DOHH2 (cell line): ENCODE data around the gene GLDC.
"Not testable (repeated sequence)": the region's sequence is repeated elsewhere in the genome, so short reads cannot be mapped to it uniquely, and the experiment has no call there.

Experiments used
- H3F3A ChIP-seq: fragments of 200-600 bp; sonication (generic), shearing (Covaris generic); 2 replicates; pipeline ENCODE4 v1.6.0; 2016; ENCODE audit warnings: antibody characterized with exemption, mild to moderate bottlenecking; ENCODE audit not compliant: control insufficient read depth, insufficient read depth
- H3K27ac ChIP-seq: fragments of 200-600 bp; sonication (generic); 2 replicates; pipeline ENCODE4 v1.5.1; 2014; ENCODE audit warnings: low read depth, mild to moderate bottlenecking, low read length, moderate library complexity
- H3K27me3 ChIP-seq: fragments of 200-600 bp; sonication (generic); 2 replicates; pipeline ENCODE4 v1.6.1; 2014; ENCODE audit warnings: mild to moderate bottlenecking, low read length, mixed read lengths; ENCODE audit not compliant: control insufficient read depth
- H3K36me3 ChIP-seq: fragments of 200-600 bp; sonication (generic); 2 replicates; pipeline ENCODE4 v1.6.1; 2014; ENCODE audit warnings: mild to moderate bottlenecking, low read length, moderate library complexity, mixed read lengths; ENCODE audit not compliant: control insufficient read depth
- H3K4me1 ChIP-seq: fragments of 200-600 bp; sonication (generic); 2 replicates; pipeline ENCODE4 v1.6.1; 2014; ENCODE audit warnings: mild to moderate bottlenecking, low read length, mixed read lengths; ENCODE audit not compliant: control insufficient read depth
- H3K4me2 ChIP-seq: fragments of 200-600 bp; sonication (generic); 2 replicates; pipeline ENCODE4 v1.6.0; 2014; ENCODE audit warnings: mild to moderate bottlenecking, low read length, moderate library complexity
- H3K4me3 ChIP-seq: fragments of 200-600 bp; sonication (generic); 2 replicates; pipeline ENCODE4 v1.5.1; 2014; ENCODE audit warnings: mild to moderate bottlenecking, low read length, mixed read lengths
- H3K79me2 ChIP-seq: fragments of 200-600 bp; sonication (generic); 2 replicates; pipeline ENCODE4 v1.6.1; 2014; ENCODE audit warnings: mild to moderate bottlenecking, low read length, mixed read lengths; ENCODE audit not compliant: control insufficient read depth
- H3K9me2 ChIP-seq: fragments of 200-600 bp; sonication (generic); replicated peaks from 2 replicates; pipeline ENCODE4 v1.6.1; 2014; ENCODE audit warnings: mild to moderate bottlenecking, low read length, mixed read lengths; ENCODE audit not compliant: control insufficient read depth
- H3K9me3 ChIP-seq: fragments of 200-600 bp; sonication (generic); 2 replicates; pipeline ENCODE4 v1.6.1; 2014; ENCODE audit warnings: antibody characterized with exemption, low read length, mixed read lengths; ENCODE audit not compliant: control insufficient read depth, insufficient read depth
- H4K20me1 ChIP-seq: fragments of 200-600 bp; sonication (generic); 2 replicates; pipeline ENCODE4 v1.6.0; 2014; ENCODE audit warnings: low read depth, mild to moderate bottlenecking, antibody characterized with exemption, low read length, moderate library complexity; ENCODE audit not compliant: control insufficient read depth, insufficient read depth
- EZH2phosphoT487 ChIP-seq: fragments of 200-600 bp; sonication (generic); IDR thresholded peaks from 2 replicates; pipeline ENCODE4 v1.6.1; 2017; ENCODE audit warnings: borderline replicate concordance, mild to moderate bottlenecking, antibody characterized with exemption, low read length, moderate library complexity, mixed read lengths
- TF ChIP-seq, protein P1 (sequence below): fragments of 200-600 bp; sonication (generic); IDR thresholded peaks from one replicate; pipeline ENCODE4 v1.5.1; 2014; ENCODE audit warnings: antibody characterized with exemption, mild to moderate bottlenecking, low read depth, low read length; ENCODE audit not compliant: poor library complexity, severe bottlenecking

Gene GLDC

DNA sequence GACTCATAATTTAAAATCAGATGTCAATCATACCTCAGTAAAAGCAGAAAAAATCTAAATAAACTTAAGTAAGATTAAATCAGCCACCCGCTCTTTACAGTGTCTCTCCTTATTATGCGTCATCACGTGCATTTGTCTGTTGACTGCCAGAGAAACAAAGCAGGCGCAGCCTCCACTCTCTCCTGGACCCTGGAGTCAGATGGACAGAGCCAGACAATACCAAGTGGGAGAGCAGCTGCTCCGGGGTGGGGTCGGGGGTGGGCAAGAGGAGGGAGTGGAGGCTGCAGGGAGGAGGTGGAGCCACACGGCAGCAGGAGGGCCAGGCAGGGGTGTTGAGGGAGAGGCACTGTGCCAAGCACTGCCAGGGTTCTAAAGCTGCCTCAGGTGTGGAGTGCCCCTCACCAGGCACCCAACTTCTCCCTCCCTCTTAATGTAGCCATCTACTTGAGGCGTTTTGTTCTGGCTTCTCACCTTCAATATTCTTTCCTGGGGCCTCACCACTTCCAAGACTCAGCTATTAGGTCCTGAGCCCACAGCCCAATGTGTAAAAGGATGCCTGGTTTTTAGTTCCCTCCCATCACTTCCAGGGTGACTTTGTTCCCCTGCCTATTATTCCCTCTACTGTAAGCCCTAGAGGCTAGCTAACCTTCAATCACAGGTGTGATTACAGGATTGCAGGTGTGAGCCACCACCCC lies 96.3 kb downstream of the GLDC start:
- Histone ChIP-seq H3K4me3 (no peak overlapping the region), H3K9me2 (no peaks in the 10 kb centered on the region), H3K79me2 (no peaks in the 10 kb centered on the region), H4K20me1 (no peaks in the 10 kb centered on the region), H3K9me3 (no peaks in the 10 kb centered on the region), H3F3A (no peaks in the 10 kb centered on the region), H3K36me3 (no peaks in the 10 kb centered on the region), H3K4me2 (no peak overlapping the region), H3K27ac (no peak overlapping the region), H3K27me3 (peaks cover 6% of the 10 kb centered on the region; the same call in 1 of the 2 replicates), H3K4me1 (no peaks in the 10 kb centered on the region)
- TF ChIP-seq EZH2phosphoT487: no peak
- TF ChIP-seq, protein P1, sequence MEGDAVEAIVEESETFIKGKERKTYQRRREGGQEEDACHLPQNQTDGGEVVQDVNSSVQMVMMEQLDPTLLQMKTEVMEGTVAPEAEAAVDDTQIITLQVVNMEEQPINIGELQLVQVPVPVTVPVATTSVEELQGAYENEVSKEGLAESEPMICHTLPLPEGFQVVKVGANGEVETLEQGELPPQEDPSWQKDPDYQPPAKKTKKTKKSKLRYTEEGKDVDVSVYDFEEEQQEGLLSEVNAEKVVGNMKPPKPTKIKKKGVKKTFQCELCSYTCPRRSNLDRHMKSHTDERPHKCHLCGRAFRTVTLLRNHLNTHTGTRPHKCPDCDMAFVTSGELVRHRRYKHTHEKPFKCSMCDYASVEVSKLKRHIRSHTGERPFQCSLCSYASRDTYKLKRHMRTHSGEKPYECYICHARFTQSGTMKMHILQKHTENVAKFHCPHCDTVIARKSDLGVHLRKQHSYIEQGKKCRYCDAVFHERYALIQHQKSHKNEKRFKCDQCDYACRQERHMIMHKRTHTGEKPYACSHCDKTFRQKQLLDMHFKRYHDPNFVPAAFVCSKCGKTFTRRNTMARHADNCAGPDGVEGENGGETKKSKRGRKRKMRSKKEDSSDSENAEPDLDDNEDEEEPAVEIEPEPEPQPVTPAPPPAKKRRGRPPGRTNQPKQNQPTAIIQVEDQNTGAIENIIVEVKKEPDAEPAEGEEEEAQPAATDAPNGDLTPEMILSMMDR: no peak

DNA sequence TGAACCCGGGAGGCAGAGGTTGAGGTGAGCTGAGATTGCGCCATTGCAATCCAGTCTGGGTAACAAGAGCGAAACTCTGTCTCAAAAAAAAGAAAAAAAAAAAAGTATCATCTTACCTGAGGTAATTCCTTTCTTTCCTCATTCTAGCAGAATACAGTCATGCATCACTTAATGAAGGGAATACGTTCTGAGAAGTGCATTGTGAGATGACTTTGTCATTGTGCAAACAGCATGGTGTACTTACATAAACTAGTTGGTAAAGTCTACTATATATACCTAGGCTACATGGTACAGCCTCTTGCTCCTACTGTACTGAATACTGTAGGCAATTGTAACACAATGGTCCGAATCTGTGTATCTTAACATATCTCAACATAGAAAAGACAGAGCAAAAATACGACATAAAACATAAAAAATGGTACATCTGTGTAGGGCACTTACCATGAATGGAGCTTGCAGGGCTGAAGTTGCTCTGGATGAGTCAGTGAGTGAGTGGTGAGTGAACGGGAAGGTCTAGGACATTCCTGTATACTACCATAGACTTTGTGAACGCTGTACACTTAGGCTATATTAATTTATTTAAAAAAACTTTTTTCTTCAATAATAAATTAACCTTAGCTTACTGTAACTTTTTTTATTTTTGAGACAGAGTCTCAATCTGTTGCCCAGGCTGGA lies 100.4 kb downstream of the GLDC start:
- H3F3A ChIP-seq: no peaks in the 10 kb centered on the region
- no peak for TF ChIP-seq EZH2phosphoT487
- TF ChIP-seq, protein P1: no peak
- H4K20me1 ChIP-seq: no peaks in the 10 kb centered on the region
- H3K9me3 ChIP-seq: no peaks in the 10 kb centered on the region
- peaks cover 6% of the 10 kb centered on the region; the same call in 1 of the 2 replicates for H3K27me3 ChIP-seq
- no peaks in the 10 kb centered on the region for H3K36me3 ChIP-seq
- no peaks in the 10 kb centered on the region for H3K79me2 ChIP-seq
- H3K4me3 ChIP-seq: no peak overlapping the region
- no peak overlapping the region for H3K27ac ChIP-seq
- H3K4me1 ChIP-seq: no peaks in the 10 kb centered on the region
- no peaks in the 10 kb centered on the region for H3K9me2 ChIP-seq
- no peak overlapping the region for H3K4me2 ChIP-seq

DNA sequence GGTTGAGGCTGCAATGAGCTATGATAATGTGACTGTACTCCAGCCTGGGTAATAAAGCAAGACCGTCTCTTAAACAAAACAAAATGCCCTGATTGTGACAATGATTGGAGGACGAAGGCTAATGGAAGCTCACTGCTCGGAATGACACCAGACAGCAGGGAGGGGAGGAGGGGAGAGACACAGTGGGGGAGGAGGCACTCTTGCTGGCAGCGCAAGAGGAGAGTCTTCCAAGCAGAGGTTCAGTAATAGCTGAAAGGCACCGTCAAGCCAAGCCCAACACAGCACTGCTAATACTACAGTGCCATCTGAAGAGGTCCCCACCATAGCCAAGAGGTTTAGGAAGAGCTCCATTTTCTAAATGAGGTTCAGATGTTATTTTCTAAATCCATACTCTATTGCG lies 102.3 kb downstream of the GLDC start:
- Histone ChIP-seq H4K20me1 (no peaks in the 10 kb centered on the region), H3K4me2 (no peak overlapping the region), H3K27me3 (no peaks in the 10 kb centered on the region; the same call in 1 of the 2 replicates), H3K27ac (no peak overlapping the region), H3K4me1 (no peaks in the 10 kb centered on the region), H3K79me2 (no peaks in the 10 kb centered on the region), H3K36me3 (no peaks in the 10 kb centered on the region), H3K9me3 (no peaks in the 10 kb centered on the region), H3K4me3 (no peak overlapping the region), H3K9me2 (no peaks in the 10 kb centered on the region), H3F3A (no peaks in the 10 kb centered on the region)
- TF ChIP-seq, protein P1: no peak
- no peak for TF ChIP-seq EZH2phosphoT487

DNA sequence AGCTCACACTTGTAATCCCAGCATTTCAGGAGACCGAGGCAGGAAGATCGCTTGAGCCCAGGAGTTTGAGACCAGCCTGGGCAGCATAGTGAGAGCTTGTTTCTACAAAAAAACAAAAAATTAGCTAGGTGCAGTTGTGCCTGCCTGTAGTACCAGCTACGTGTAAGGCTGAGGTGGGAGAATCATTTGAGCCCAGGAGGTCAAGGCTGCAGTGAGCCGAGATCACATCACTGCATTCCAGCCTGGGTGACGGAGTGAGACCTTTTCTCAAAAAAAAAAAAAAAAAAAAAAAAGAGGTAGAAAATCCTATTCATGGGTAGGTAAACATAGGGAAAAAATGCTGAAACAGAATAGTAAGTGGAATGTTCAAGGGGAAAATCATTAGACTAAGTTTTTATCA lies 102.9 kb downstream of the GLDC start:
- not testable (repeated sequence) for H3K4me1 ChIP-seq, H3K27ac ChIP-seq, H3K4me3 ChIP-seq, H3K27me3 ChIP-seq, H3K9me3 ChIP-seq, H3K79me2 ChIP-seq, H3K9me2 ChIP-seq, H3F3A ChIP-seq, H3K4me2 ChIP-seq, H4K20me1 ChIP-seq, H3K36me3 ChIP-seq
